ENCODE results near the gene PSMD13. TPM values are rescaled to one million over a fixed set of nuclear protein-coding genes. Genes with fewer than 3 reads are reported as not detected.

The PSMD13 gene
- total RNA-seq, 2 experiments from 2014 or later, result 56.9 to 57.8 TPM

GRCh38 chr11:253886-254270 lies 17.1 kb downstream of the PSMD13 start:
- DNase-seq (no peak), ATAC-seq (ENCODE audit: poor library complexity) (no peak)
- Histone ChIP-seq H3K27me3 (ENCODE audit: control insufficient read depth in 1 of 2, insufficient read depth in 2 of 2, low read length in 2 of 2) (no peaks in the 10 kb centered on the region), H3K4me3 (ENCODE audit: low read length) (no peak overlapping the region), H3K4me1 (ENCODE audit: insufficient read depth, low read length) (peaks cover 6% of the 10 kb centered on the region), H3K36me3 (ENCODE audit: insufficient read depth, low read length) (peaks cover 45% of the 10 kb centered on the region), H3K27ac (ENCODE audit: low read depth in 1 of 2, low read length in 2 of 2) (no peak overlapping the region), H3K9me3 (ENCODE audit: control insufficient read depth in 1 of 2, insufficient read depth in 1 of 2, low read length in 2 of 2) (no peaks in the 10 kb centered on the region)
- Mint-ChIP-seq H3K4me1 (ENCODE audit: low read depth) (peaks cover 13% of the 10 kb centered on the region), H3K9me3 (no peaks in the 10 kb centered on the region), H3K4me3 (no peak overlapping the region), H3K27me3 (no peaks in the 10 kb centered on the region), H3K36me3 (ENCODE audit: low read depth) (peaks cover 52% of the 10 kb centered on the region), H3K27ac (peak overlapping the region; percentile 67)
- intact Hi-C loops (cut with DNase I, micrococcal nuclease), result loop anchor here (2.0 to 5.0 kb wide), 6 partner anchors 25 to 198 kb away; partner anchors contain the start of genes BET1L (in 1 of the 2), NLRP6 (in 1 of the 2), PGGHG (in 1 of the 2) and PTDSS2 (in 1 of the 2)
- no peak for TF ChIP-seq CTCF (IDR thresholded peaks at IDR 0.05)
- ChIA-PET CTCF (interaction anchor here (1.1 to 1.2 kb wide), 2 partner anchors 52 to 110 kb away, joined by 3 to 4 read pairs; no protein-coding TSS in a partner anchor), POLR2A (interaction anchor here (1.1 kb wide), 1 partner anchor 14 kb away, joined by 4 read pairs; no protein-coding TSS in a partner anchor)

GRCh38 chr11:255176-255575 lies 18.4 kb downstream of the PSMD13 start:
- CTCF ChIA-PET, result interaction anchor here (1.2 kb wide), 1 partner anchor 50 kb away, joined by 4 read pairs; no protein-coding TSS in a partner anchor
- H3K36me3 Mint-ChIP-seq (ENCODE audit: low read depth), result peaks cover 40% of the 10 kb centered on the region

GRCh38 chr11:255816-256215 lies 19.0 kb downstream of the PSMD13 start:
- no peaks in the 10 kb centered on the region for H3K27me3 ChIP-seq (ENCODE audit: control insufficient read depth in 1 of 2, insufficient read depth in 2 of 2, low read length in 2 of 2)
- no peak for TF ChIP-seq CTCF (IDR thresholded peaks at IDR 0.05)
- no peak overlapping the region for H3K4me3 ChIP-seq (ENCODE audit: low read length)
- CTCF ChIA-PET, result no interaction called here
- H3K27ac Mint-ChIP-seq, result no peak overlapping the region
- H3K36me3 ChIP-seq (ENCODE audit: insufficient read depth, low read length), result peaks cover 29% of the 10 kb centered on the region
- no peaks in the 10 kb centered on the region for H3K27me3 Mint-ChIP-seq
- H3K9me3 ChIP-seq (ENCODE audit: control insufficient read depth in 1 of 2, insufficient read depth in 1 of 2, low read length in 2 of 2), result no peaks in the 10 kb centered on the region
- no peaks in the 10 kb centered on the region for H3K9me3 Mint-ChIP-seq
- H3K4me1 ChIP-seq (ENCODE audit: insufficient read depth, low read length), result peaks cover 3% of the 10 kb centered on the region
- peaks cover 9% of the 10 kb centered on the region for H3K4me1 Mint-ChIP-seq (ENCODE audit: low read depth)
- intact Hi-C loops (cut with DNase I, micrococcal nuclease), result no loop called here
- peak overlapping the region; percentile 38 for H3K4me3 Mint-ChIP-seq
- POLR2A ChIA-PET, result interaction anchor here (0.9 to 1.1 kb wide), 2 partner anchors 19 to 52 kb away, joined by 3 read pairs; partner anchors contain the start of genes IFITM2 and PSMD13
- H3K36me3 Mint-ChIP-seq (ENCODE audit: low read depth), result peaks cover 33% of the 10 kb centered on the region
- H3K27ac ChIP-seq (ENCODE audit: low read depth in 1 of 2, low read length in 2 of 2), result no peak overlapping the region
- DNase-seq (no peak), ATAC-seq (ENCODE audit: poor library complexity) (no peak)

More at GRCh38 chr11:255176-255575, 18.4 kb downstream of the PSMD13 start:
- no peaks in the 10 kb centered on the region for H3K9me3 ChIP-seq (ENCODE audit: control insufficient read depth in 1 of 2, insufficient read depth in 1 of 2, low read length in 2 of 2)
- H3K4me3 ChIP-seq (ENCODE audit: low read length), result no peak overlapping the region
- POLR2A ChIA-PET, result interaction anchor here (0.9 to 1.1 kb wide), 3 partner anchors 12 to 53 kb away, joined by 3 to 4 read pairs (median 3); partner anchors contain the start of genes IFITM2 and PSMD13
- no peak overlapping the region for H3K4me3 Mint-ChIP-seq
- H3K27me3 ChIP-seq (ENCODE audit: control insufficient read depth in 1 of 2, insufficient read depth in 2 of 2, low read length in 2 of 2), result no peaks in the 10 kb centered on the region
- no peak overlapping the region for H3K27ac ChIP-seq (ENCODE audit: low read depth in 1 of 2, low read length in 2 of 2)
- H3K27me3 Mint-ChIP-seq, result no peaks in the 10 kb centered on the region
- no peak overlapping the region for H3K27ac Mint-ChIP-seq
- no peak for TF ChIP-seq CTCF (IDR thresholded peaks at IDR 0.05)
- peaks cover 13% of the 10 kb centered on the region for H3K4me1 Mint-ChIP-seq (ENCODE audit: low read depth)
- DNase-seq (no peak), ATAC-seq (ENCODE audit: poor library complexity) (no peak)
- H3K9me3 Mint-ChIP-seq, result no peaks in the 10 kb centered on the region
- peaks cover 33% of the 10 kb centered on the region for H3K36me3 ChIP-seq (ENCODE audit: insufficient read depth, low read length)
- peaks cover 6% of the 10 kb centered on the region for H3K4me1 ChIP-seq (ENCODE audit: insufficient read depth, low read length)
- intact Hi-C loops (cut with DNase I, micrococcal nuclease), result no loop called here
